OCI-LY7 (cell line): ENCODE measurements around the gene CACNG5. TPM values are rescaled to one million over a fixed set of nuclear protein-coding genes. Genes with fewer than 3 reads are reported as not detected.

Experiments
- BruUV-seq: library from RNA; stranded (reverse); fragments of 400-500 nt; replicated peaks from 2 replicates; lab custom pipeline; 2021; lab: Mats Ljungman, UMichigan
- CTCF ChIA-PET: fragments of 300-600 bp; sonication (Branson Sonifier 250); formaldehyde crosslinking; loops from one replicate; lab custom pipeline; 2022; ENCODE audit warnings: antibody characterized with exemption; ENCODE audit not compliant: unreplicated experiment; lab: Charles Lee
- POLR2A ChIA-PET: fragments of 300-600 bp; sonication (Branson Sonifier 250); formaldehyde crosslinking; loops from one replicate; lab custom pipeline; 2022; ENCODE audit warnings: antibody characterized with exemption; lab: Charles Lee
- DNase-seq: peaks from one replicate; pipeline ENCODE4 v3.0.0-alpha.2; 2015; ENCODE audit warnings: low spot score
- H2AFZ ChIP-seq: fragments of 200-600 bp; sonication (generic), shearing (Covaris generic); 2 replicates; pipeline ENCODE4 v1.6.1; 2014; ENCODE audit warnings: mild to moderate bottlenecking, antibody characterized with exemption, low read length, moderate library complexity
- H3K27ac ChIP-seq: fragments of 200-600 bp; sonication (generic); 2 replicates; pipeline ENCODE4 v1.5.1; 2014; ENCODE audit warnings: mixed run types, low read depth, mild to moderate bottlenecking, moderate library complexity, low read length, inconsistent platforms; ENCODE audit not compliant: poor library complexity, severe bottlenecking
- H3K36me3 ChIP-seq: fragments of 200-600 bp; sonication (generic); 2 replicates; pipeline ENCODE4 v1.6.1; 2014; ENCODE audit warnings: mild to moderate bottlenecking, antibody characterized with exemption, low read length, moderate library complexity, mixed read lengths; ENCODE audit not compliant: insufficient read depth
- H3K4me1 ChIP-seq: fragments of 200-600 bp; sonication (generic); 2 replicates; pipeline ENCODE4 v1.5.1; 2014; ENCODE audit warnings: mild to moderate bottlenecking, low read length; ENCODE audit not compliant: insufficient read depth, poor library complexity, severe bottlenecking
- H3K4me2 ChIP-seq: fragments of 200-600 bp; sonication (generic); 2 replicates; pipeline ENCODE4 v1.6.1; 2014; ENCODE audit warnings: mild to moderate bottlenecking, low read length
- H3K4me3 ChIP-seq: fragments of 200-600 bp; sonication (generic); 2 replicates; pipeline ENCODE4 v1.5.1; 2014; ENCODE audit warnings: mild to moderate bottlenecking, low read depth, low read length; ENCODE audit not compliant: poor library complexity, severe bottlenecking
- H3K79me2 ChIP-seq: fragments of 200-600 bp; sonication (generic); 2 replicates; pipeline ENCODE4 v1.6.1; 2016; ENCODE audit warnings: low read depth, mild to moderate bottlenecking, low read length, moderate library complexity, mixed read lengths; ENCODE audit not compliant: insufficient read depth
- H3K9me2 ChIP-seq: fragments of 200-600 bp; sonication (generic); 2 replicates; pipeline ENCODE4 v1.6.1; 2016; ENCODE audit warnings: mild to moderate bottlenecking, low read length, mixed read lengths; ENCODE audit not compliant: insufficient read depth
- H3K9me3 ChIP-seq: fragments of 200-600 bp; sonication (generic); 2 replicates; pipeline ENCODE4 v1.6.1; 2014; ENCODE audit warnings: mild to moderate bottlenecking, mixed run types, low read length, mixed read lengths
- H4K20me1 ChIP-seq: fragments of 200-600 bp; sonication (generic); 2 replicates; pipeline ENCODE4 v1.6.1; 2014; ENCODE audit warnings: mild to moderate bottlenecking, antibody characterized with exemption, low read length, moderate library complexity, mixed read lengths; ENCODE audit not compliant: insufficient read depth
- CTCF ChIP-seq: fragments of 200-600 bp; sonication (generic); conservative IDR thresholded peaks from 2 replicates; pipeline ENCODE4 v1.5.1; 2014; ENCODE audit warnings: mild to moderate bottlenecking, antibody characterized with exemption, low read length, moderate library complexity, mixed read lengths
- EZH2phosphoT487 ChIP-seq: fragments of 200-600 bp; sonication (generic); IDR thresholded peaks from 2 replicates; pipeline ENCODE4 v1.6.1; 2018; ENCODE audit warnings: low read depth, borderline replicate concordance, mild to moderate bottlenecking, mixed run types, antibody characterized with exemption, low read length, moderate library complexity, mixed read lengths
- intact Hi-C: fragments of 100-400 bp; cut with micrococcal nuclease; formaldehyde crosslinking; loops from one replicate; pipeline ENCODE4 v1.10.0; 2022; ENCODE audit not compliant: unreplicated experiment
- total RNA-seq, 2 experiments: library from RNA; depleted of rRNA in 1 of 2; stranded (reverse); fragments of >200 nt in 1 of 2; shearing (Covaris generic) in 1 of 2; gene quantifications; 2 replicates each; pipeline ENCODE4 v1.2.3, GENCODE V29; 2014 to 2022

Gene CACNG5
- total RNA-seq, 2 experiments from 2014 or later: not detected

- DNase-seq: no peak
- CTCF ChIA-PET: no interaction called here
- no TSS peak for BruUV-seq
- no peaks in the 10 kb centered on the region for H3K9me2 ChIP-seq
- no peaks in the 10 kb centered on the region for H3K4me1 ChIP-seq
- H3K9me3 ChIP-seq: no peaks in the 10 kb centered on the region
- POLR2A ChIA-PET: interaction anchor here (0.6 kb wide), 1 partner anchor 18 kb away, joined by 3 read pairs; no protein-coding TSS in a partner anchor
- H3K79me2 ChIP-seq: no peaks in the 10 kb centered on the region
- TF ChIP-seq CTCF: no peak
- TF ChIP-seq EZH2phosphoT487: no peak
- no peak overlapping the region for H2AFZ ChIP-seq
- no peaks in the 10 kb centered on the region for H3K36me3 ChIP-seq
- H3K4me2 ChIP-seq: peak overlapping the region; percentile 39; the same call in 1 of the 2 replicates
- no peak overlapping the region for H3K27ac ChIP-seq
- intact Hi-C loops: no loop called here
- no peaks in the 10 kb centered on the region for H4K20me1 ChIP-seq
- H3K4me3 ChIP-seq: no peak overlapping the region
These were observed 445 bp upstream of the CACNG5 start for GRCh38 chr17:66834426-66834918.

DNA sequence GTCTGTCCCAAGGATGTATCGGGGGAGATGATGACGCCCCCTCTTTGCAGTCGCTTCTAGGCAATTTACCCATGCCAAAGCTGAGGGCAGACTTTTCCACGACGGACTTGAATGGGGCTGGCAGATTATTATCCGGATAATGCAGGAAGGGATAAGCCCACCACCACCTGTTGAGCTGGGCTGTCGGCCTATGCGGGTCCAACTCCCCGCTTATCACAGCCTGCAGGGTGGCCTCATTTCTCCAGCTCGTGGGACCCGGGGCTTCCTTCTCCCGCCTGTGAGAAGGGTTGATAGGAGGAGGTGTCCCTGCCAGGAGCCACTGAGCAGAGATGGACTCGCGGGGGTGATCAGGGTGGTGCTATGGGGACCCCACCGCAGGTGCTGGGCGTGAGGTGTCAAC lies 559 bp downstream of the CACNG5 start:
- Histone ChIP-seq H3K27ac (no peak overlapping the region), H2AFZ (no peak overlapping the region), H3K36me3 (no peaks in the 10 kb centered on the region), H4K20me1 (no peaks in the 10 kb centered on the region), H3K9me3 (no peaks in the 10 kb centered on the region), H3K9me2 (no peaks in the 10 kb centered on the region), H3K4me2 (no peak overlapping the region), H3K4me1 (no peaks in the 10 kb centered on the region), H3K79me2 (no peaks in the 10 kb centered on the region), H3K4me3 (no peak overlapping the region)
- ChIA-PET POLR2A (no interaction called here), CTCF (no interaction called here)
- TF ChIP-seq CTCF (no peak), EZH2phosphoT487 (no peak)
- DNase-seq: no peak
- no TSS peak for BruUV-seq
- intact Hi-C loops: no loop called here

GRCh38 chr17:66836063-66837005 lies 1.4 kb downstream of the CACNG5 start:
- Histone ChIP-seq H3K27ac (no peak overlapping the region), H3K79me2 (no peaks in the 10 kb centered on the region), H3K4me3 (no peak overlapping the region), H4K20me1 (no peaks in the 10 kb centered on the region), H3K4me2 (no peak overlapping the region), H2AFZ (no peak overlapping the region), H3K36me3 (no peaks in the 10 kb centered on the region), H3K4me1 (no peaks in the 10 kb centered on the region), H3K9me3 (no peaks in the 10 kb centered on the region), H3K9me2 (no peaks in the 10 kb centered on the region)
- no peak for TF ChIP-seq CTCF
- no peak for TF ChIP-seq EZH2phosphoT487
- BruUV-seq: no TSS peak
- CTCF ChIA-PET: no interaction called here
- intact Hi-C loops: no loop called here
- POLR2A ChIA-PET: no interaction called here
- DNase-seq: no peak
